Fibroblast of villous mesenchyme (primary cell): ENCODE results near the gene TLCD5. TPM values are rescaled to one million over a fixed set of nuclear protein-coding genes. Genes with fewer than 3 reads are reported as not detected.

ENCODE experiments used
- DNase-seq: peaks from one replicate; pipeline ENCODE4 v3.0.0-alpha.2; 2010; ENCODE audit warnings: low read depth
- H3K4me3 ChIP-seq: 2 replicates; pipeline ENCODE4 v1.5.1; 2011; ENCODE audit warnings: low read depth, mild to moderate bottlenecking, low read length
- small RNA-seq: library from RNA; depleted of rRNA; stranded (forward); fragments of <200 nt; gene quantifications from one replicate; pipeline ENCODE3, GENCODE V24; 2012
- total RNA-seq: library from RNA; depleted of rRNA; stranded (reverse); fragments of >200 nt; gene quantifications from 2 replicates; pipeline ENCODE4 v1.2.3, GENCODE V29; 2012
- TF ChIP-seq, protein P1 (sequence below): IDR thresholded peaks from 2 replicates; pipeline ENCODE4 v1.5.1; 2012; ENCODE audit warnings: low read depth, mild to moderate bottlenecking, low read length; ENCODE audit not compliant: insufficient read depth

The TLCD5 gene
- total RNA-seq, 1 donor: 10.8 TPM

- TF ChIP-seq, protein P1, sequence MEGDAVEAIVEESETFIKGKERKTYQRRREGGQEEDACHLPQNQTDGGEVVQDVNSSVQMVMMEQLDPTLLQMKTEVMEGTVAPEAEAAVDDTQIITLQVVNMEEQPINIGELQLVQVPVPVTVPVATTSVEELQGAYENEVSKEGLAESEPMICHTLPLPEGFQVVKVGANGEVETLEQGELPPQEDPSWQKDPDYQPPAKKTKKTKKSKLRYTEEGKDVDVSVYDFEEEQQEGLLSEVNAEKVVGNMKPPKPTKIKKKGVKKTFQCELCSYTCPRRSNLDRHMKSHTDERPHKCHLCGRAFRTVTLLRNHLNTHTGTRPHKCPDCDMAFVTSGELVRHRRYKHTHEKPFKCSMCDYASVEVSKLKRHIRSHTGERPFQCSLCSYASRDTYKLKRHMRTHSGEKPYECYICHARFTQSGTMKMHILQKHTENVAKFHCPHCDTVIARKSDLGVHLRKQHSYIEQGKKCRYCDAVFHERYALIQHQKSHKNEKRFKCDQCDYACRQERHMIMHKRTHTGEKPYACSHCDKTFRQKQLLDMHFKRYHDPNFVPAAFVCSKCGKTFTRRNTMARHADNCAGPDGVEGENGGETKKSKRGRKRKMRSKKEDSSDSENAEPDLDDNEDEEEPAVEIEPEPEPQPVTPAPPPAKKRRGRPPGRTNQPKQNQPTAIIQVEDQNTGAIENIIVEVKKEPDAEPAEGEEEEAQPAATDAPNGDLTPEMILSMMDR: no peak
- H3K4me3 ChIP-seq: no peak overlapping the region
- DNase-seq: peak; percentile 22
These were observed 50.0 kb downstream of the TLCD5 start for GRCh38 chr11:120375076-120375475.

DNA sequence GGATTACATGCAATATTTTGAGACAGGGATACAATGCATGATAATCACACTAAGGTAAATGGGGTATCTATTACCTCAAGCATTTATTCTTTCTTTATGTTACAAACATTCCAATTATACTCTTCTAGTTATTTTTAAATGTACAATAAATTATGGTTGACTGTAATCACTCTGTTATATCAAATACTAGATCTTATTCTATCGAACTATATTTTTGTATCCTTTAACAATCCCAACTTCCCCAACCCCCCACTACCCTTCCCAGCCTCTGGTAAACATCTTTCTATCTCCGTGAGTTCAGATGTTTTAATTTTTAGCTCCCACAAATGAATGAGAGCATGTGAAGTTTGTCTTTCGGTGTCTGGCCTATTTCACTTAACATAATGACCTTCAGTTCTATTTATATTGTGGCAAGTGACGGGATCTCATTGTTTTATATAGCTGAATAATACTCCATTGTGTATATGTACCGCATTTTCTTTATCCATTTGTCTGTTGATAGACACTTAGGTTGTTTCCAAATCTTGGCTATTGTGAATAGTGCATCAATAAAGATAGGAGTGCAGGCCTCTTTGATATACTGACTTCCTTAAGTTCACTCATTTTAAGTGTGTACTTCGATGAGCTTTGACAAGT is 51.6 kb downstream of the TLCD5 start:
- no peak overlapping the region for H3K4me3 ChIP-seq
- DNase-seq: no peak
- TF ChIP-seq, protein P1: no peak

DNA sequence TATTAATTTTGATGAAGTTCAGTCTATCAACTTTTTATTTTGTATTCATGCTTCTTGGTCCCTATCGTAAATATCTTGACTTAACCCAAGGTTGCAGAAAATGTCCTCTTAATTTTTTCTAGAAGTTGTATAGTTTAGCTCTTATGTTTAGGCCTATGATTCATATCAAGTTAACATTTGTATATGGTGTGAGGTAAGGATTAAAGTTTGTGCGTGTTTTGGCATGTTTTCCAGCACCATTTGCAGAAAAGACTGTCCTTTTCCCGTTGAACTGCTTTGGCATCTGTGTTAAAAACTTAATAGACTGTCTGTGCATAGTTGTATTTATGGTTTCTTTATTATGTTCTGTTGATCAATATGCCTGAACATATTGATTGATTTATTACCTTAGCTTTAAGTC is 53.4 kb downstream of the TLCD5 start:
- TF ChIP-seq, protein P1: no peak
- no peak overlapping the region for H3K4me3 ChIP-seq
- no peak for DNase-seq

DNA sequence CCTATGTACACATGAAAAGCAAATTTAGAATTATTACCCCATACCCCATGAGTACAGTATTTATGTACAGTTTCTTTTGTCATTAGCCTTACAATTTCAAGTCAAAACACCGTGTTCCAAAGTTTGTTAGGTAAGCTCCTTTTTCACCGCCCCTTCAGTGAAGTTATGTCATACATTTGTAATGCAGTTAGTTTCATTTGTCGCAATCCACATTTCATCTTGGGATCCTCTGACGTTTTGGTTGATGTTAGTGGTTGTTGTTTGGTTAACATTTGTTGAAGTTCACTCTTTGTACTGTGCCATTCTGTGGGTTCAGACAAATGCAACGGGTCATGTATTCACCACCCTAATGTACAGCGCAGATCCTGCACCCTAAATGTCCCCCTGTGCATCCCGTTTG is 56.3 kb downstream of the TLCD5 start:
- no peak overlapping the region for H3K4me3 ChIP-seq
- TF ChIP-seq, protein P1: no peak
- DNase-seq: no peak

Small RNA genes within 50 kb of the gene (small RNA-seq; reads per million reads assigned to genes)
- gene RF00100: 298 reads per million, percentile 98 among the genes with 10 or more reads in this experiment

Other genes with a start within 250 kb of the TLCD5 start
- 0.86 and 1.3 TPM in 2 replicates for gene TRIM29, start 187.2 kb upstream of the TLCD5 start, total RNA-seq
- 29.0 and 31.5 TPM in 2 replicates for gene OAF, start 114.3 kb upstream of the TLCD5 start, total RNA-seq
- under 0.01 TPM in 1 of 2 replicates, not detected in the other for gene POU2F3, start 85.2 kb upstream of the TLCD5 start, total RNA-seq
- 124 and 143 TPM in 2 replicates for gene ARHGEF12, start 11.1 kb downstream of the TLCD5 start, total RNA-seq
- gene GRIK4, start 186.4 kb downstream of the TLCD5 start, total RNA-seq: under 0.01 TPM in 2 replicates